K562 (cell line): ENCODE results near the gene RDH11. TPM values are rescaled to one million over a fixed set of nuclear protein-coding genes. Genes with fewer than 3 reads are reported as not detected.

Source experiments
- ATAC-seq: fragments of 200-7000 bp; cut with Tn5 transposase; 3 replicates; pipeline ENCODE4 v1.9.1; 2020; ENCODE audit warnings: moderate library complexity
- BruUV-seq: library from RNA; stranded (reverse); fragments of 400-500 nt; replicated peaks from 2 replicates; lab custom pipeline; 2021; lab: Mats Ljungman, UMichigan
- CTCF ChIA-PET: fragments of 300-600 bp; formaldehyde crosslinking; extraction: SDS; loops from one replicate; lab custom pipeline; 2021; ENCODE audit warnings: low intra/inter-chr PET ratio; lab: Yijun Ruan, JAX
- POLR2A ChIA-PET: fragments of 300-600, 350-650 bp; sonication (Branson Sonifier 250); formaldehyde crosslinking; extraction: SDS; loops from one replicate; lab custom pipeline; 2021; ENCODE audit warnings: antibody characterized with exemption, inconsistent platforms; lab: Yijun Ruan, JAX
- DNase-seq, 4 experiments: peaks; one replicate each; pipeline versions ENCODE4 v3.0.0 to v3.0.0-alpha.2; 2011 to 2018; ENCODE audit warnings: low spot score in 3 of 4, mixed read lengths in 3 of 4; ENCODE audit errors: extremely low read depth in 1 of 4
- FAIRE-seq: peaks from 2 replicates; lab custom pipeline; 2011; peaks lifted over from hg19 to GRCh38; lab: Jason Lieb, UNC
- H2AFZ ChIP-seq: 2 replicates; pipeline ENCODE4 v1.6.0; 2011; ENCODE audit warnings: low read depth, low read length, control low read depth, inconsistent platforms
- H3K27ac ChIP-seq: fragments of 200-600 bp; 3 replicates; pipeline ENCODE4 v1.8.0; 2011; ENCODE audit warnings: low read depth, mild to moderate bottlenecking, control low read depth, inconsistent platforms, low read length, moderate library complexity, mixed read lengths; ENCODE audit errors: extremely low read depth
- H3K27me3 ChIP-seq, 2 experiments: fragments of 300-600 bp in 1 of 2; 2 replicates in 1 of 2; 3 replicates in 1 of 2; pipeline versions ENCODE4 v1.6.0 to v1.8.0; 2011; ENCODE audit warnings: inconsistent platforms in 2 of 2, low read length in 2 of 2, mild to moderate bottlenecking in 1 of 2, mixed read lengths in 1 of 2, moderate library complexity in 1 of 2; ENCODE audit not compliant: control insufficient read depth in 2 of 2, insufficient read depth in 2 of 2
- H3K36me3 ChIP-seq: fragments of 300-600 bp; 3 replicates; pipeline ENCODE4 v1.8.0; 2011; ENCODE audit warnings: mild to moderate bottlenecking, low read length, inconsistent platforms; ENCODE audit not compliant: control insufficient read depth, insufficient read depth
- H3K4me1 ChIP-seq, 2 experiments: fragments of 200-600 bp in 1 of 2; replicated peaks in 1 of 2; 2 replicates in 1 of 2; 3 replicates in 1 of 2; pipeline versions ENCODE4 v1.5.1 to v1.8.0; 2011; ENCODE audit warnings: inconsistent platforms in 2 of 2, low read length in 2 of 2, mild to moderate bottlenecking in 1 of 2, mixed read lengths in 1 of 2, moderate library complexity in 1 of 2; ENCODE audit not compliant: control insufficient read depth in 2 of 2, insufficient read depth in 2 of 2
- H3K4me2 ChIP-seq: 2 replicates; pipeline ENCODE4 v1.6.1; 2011; ENCODE audit warnings: low read length, control low read depth, inconsistent platforms, mixed read lengths; ENCODE audit not compliant: insufficient read depth
- H3K4me3 ChIP-seq: fragments of 200-600 bp; sonication (generic), shearing (Covaris generic); 2 replicates; pipeline ENCODE4 v1.5.1; 2016; ENCODE audit warnings: control low read depth, inconsistent platforms
- H3K79me2 ChIP-seq: fragments of 200-600 bp; 3 replicates; pipeline ENCODE4 v1.8.0; 2011; ENCODE audit warnings: low read length, inconsistent platforms; ENCODE audit not compliant: control insufficient read depth, insufficient read depth
- H3K9ac ChIP-seq, 2 experiments: 2 replicates each; pipeline versions ENCODE4 v1.6.0 to v1.6.1; 2011; ENCODE audit warnings: low read depth in 2 of 2, low read length in 2 of 2, control low read depth in 1 of 2, inconsistent platforms in 1 of 2, mild to moderate bottlenecking in 1 of 2, mixed read lengths in 1 of 2; ENCODE audit not compliant: insufficient read depth in 1 of 2
- H3K9me1 ChIP-seq: one replicate; pipeline ENCODE4 v1.6.0; 2011; ENCODE audit warnings: inconsistent platforms, mild to moderate bottlenecking, low read length, moderate library complexity; ENCODE audit not compliant: control insufficient read depth, insufficient read depth
- H3K9me3 ChIP-seq: replicated peaks from 2 replicates; pipeline ENCODE4 v1.5.1; 2011; ENCODE audit warnings: low read depth, low read length, inconsistent platforms; ENCODE audit not compliant: control insufficient read depth, insufficient read depth
- H4K20me1 ChIP-seq: replicated peaks from 2 replicates; pipeline ENCODE4 v1.6.1; 2011; ENCODE audit warnings: low read length, inconsistent platforms, mixed read lengths; ENCODE audit not compliant: control insufficient read depth, insufficient read depth
- MECOM ChIP-seq: fragments of 250-450 bp; sonication (Bioruptor Pico); IDR thresholded peaks from 2 replicates; pipeline ENCODE4 v1.8.0; 2022; ENCODE audit warnings: inconsistent platforms
- ZNF384 ChIP-seq: IDR thresholded peaks from 2 replicates; pipeline ENCODE4 v1.6.1; 2012; ENCODE audit warnings: low read depth, low read length, improper control_type of control experiment
- ZNF551 ChIP-seq: fragments of 250-450 bp; sonication (Bioruptor Pico); IDR thresholded peaks from 2 replicates; pipeline ENCODE4 v1.5.0; 2021; ENCODE audit warnings: mild to moderate bottlenecking, moderate library complexity
- ZNF584 ChIP-seq: fragments of 200-800 bp; sonication (Bioruptor generic); IDR thresholded peaks from 2 replicates; pipeline ENCODE4 v1.6.1; 2016; ENCODE audit warnings: low read depth, mild to moderate bottlenecking, missing genetic modification characterization, missing compliant biosample characterization
- ZNF778 ChIP-seq: fragments of 450-650 bp; formaldehyde crosslinking; IDR thresholded peaks from 2 replicates; pipeline ENCODE4 v1.4.0; 2020; ENCODE audit warnings: mild to moderate bottlenecking, moderate library complexity
- WGBS: fragments of 100-300 bp; shearing (Covaris generic); methylation state at CpG from one replicate; pipeline ENCODE4 v1.1.6; 2016; ENCODE audit warnings: low coverage, mixed read lengths; ENCODE audit not compliant: insufficient coverage; ENCODE audit errors: missing lambda C conversion rate; 5-methylcytosine and 5-hydroxymethylcytosine counted together
- in situ Hi-C: fragments of 300-500 bp; cut with MboI; formaldehyde crosslinking; loops from 4 replicates; pipeline ENCODE4 v1.15.0; 2018; ENCODE audit warnings: inconsistent platforms, mixed read lengths
- intact Hi-C: fragments of 100-400 bp; cut with micrococcal nuclease; formaldehyde crosslinking; loops from 2 replicates; pipeline ENCODE4 v1.14.2; 2022
- polyA plus RNA-seq, 8 experiments: library from polyadenylated mRNA; depleted of rRNA in 4 of 8; stranded (reverse) in 5 of 8; unstranded in 3 of 8; fragments of >200 nt; fragmentation: Nextera tagmentation in 2 of 8; fragmentation: Illumina TruSeq in 1 of 8; extraction: Ambion mirVana in 2 of 8; extraction: Trizol in 1 of 8; gene quantifications; 2 replicates each; pipeline versions ENCODE4 v1.2.1 to v1.2.3, GENCODE V29; 2011 to 2014; ENCODE audit warnings: inconsistent platforms in 1 of 8, missing spikeins in 1 of 8
- total RNA-seq, 7 experiments: library from RNA; depleted of rRNA in 6 of 7; stranded (reverse); fragments of >200 nt in 6 of 7; fragmentation: Illumina TruSeq in 2 of 7; extraction: Trizol in 2 of 7; gene quantifications; 2 replicates each; pipeline versions ENCODE4 v1.2.1 to v1.2.3, GENCODE V29; 2011 to 2021; ENCODE audit warnings: low replicate concordance in 1 of 7
- TF ChIP-seq, protein P1 (sequence below), 2 experiments: fragments of 450-650 bp; IDR thresholded peaks; 2 replicates each; pipeline ENCODE4 v1.6.1; 2016

The RDH11 gene
- total and polyA plus RNA-seq, 9 of the 15 experiments (the other 6 are each of a cell fraction or from before 2014, with no cell fraction given) = 50.6 to 172 (median 70.5) TPM

DNA sequence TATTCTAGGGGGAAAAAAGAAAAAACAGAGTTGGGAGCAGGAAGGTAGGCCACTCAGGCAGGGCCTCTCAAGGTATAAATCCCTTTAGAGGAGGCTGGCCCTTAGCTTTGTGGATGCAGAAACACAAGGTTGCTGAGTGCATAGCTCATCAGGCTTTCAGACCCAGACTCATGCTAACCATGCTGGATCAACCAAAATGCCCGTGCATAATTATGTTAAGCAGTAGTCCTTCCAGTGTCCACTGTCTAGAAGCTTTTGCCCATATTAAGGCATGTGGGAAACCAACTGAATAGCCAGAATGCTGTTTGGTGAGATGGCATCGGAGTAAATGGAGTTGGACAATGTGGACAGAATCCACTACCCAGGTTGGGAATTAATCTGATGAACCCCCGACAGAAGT lies 56.9 kb downstream of the RDH11 start:
- DNase-seq (no peak), FAIRE-seq (no peak), ATAC-seq (no peak)
- ChIA-PET POLR2A (no interaction called here), CTCF (no interaction called here)
- peaks cover 5% of the 10 kb centered on the region; the same call in 1 of the 3 replicates for H3K36me3 ChIP-seq
- no peak overlapping the region for H2AFZ ChIP-seq
- BruUV-seq = no TSS peak
- in situ Hi-C loops (no loop called here), intact Hi-C loops (no loop called here)
- 67% methylated on average over 3 of the region's 3 CpGs for WGBS
- H3K27me3 ChIP-seq = no peaks in the 10 kb centered on the region
- no peak overlapping the region; the same call in 2 of the 3 replicates for H3K27ac ChIP-seq
- H3K4me1 ChIP-seq = peaks cover 0 to 46% of the 10 kb centered on the region in 2 experiments; a peak in 3 of 5 replicates
- H3K9me1 ChIP-seq = no peaks in the 10 kb centered on the region
- TF ChIP-seq ZNF584 (CRISPR knock-in tag) (no peak), ZNF551 (CRISPR knock-in tag) (no peak), MECOM (CRISPR knock-in tag) (no peak), ZNF384 (no peak), ZNF778 (CRISPR knock-in tag) (no peak)
- TF ChIP-seq, protein P1, sequence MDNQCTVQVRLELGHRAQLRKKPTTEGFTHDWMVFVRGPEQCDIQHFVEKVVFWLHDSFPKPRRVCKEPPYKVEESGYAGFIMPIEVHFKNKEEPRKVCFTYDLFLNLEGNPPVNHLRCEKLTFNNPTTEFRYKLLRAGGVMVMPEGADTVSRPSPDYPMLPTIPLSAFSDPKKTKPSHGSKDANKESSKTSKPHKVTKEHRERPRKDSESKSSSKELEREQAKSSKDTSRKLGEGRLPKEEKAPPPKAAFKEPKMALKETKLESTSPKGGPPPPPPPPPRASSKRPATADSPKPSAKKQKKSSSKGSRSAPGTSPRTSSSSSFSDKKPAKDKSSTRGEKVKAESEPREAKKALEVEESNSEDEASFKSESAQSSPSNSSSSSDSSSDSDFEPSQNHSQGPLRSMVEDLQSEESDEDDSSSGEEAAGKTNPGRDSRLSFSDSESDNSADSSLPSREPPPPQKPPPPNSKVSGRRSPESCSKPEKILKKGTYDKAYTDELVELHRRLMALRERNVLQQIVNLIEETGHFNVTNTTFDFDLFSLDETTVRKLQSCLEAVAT (IDR thresholded peaks at IDR 0.05) = no peak
- H3K79me2 ChIP-seq = no peaks in the 10 kb centered on the region
- no peaks in the 10 kb centered on the region for H3K9me3 ChIP-seq
- no peak overlapping the region for H3K9ac ChIP-seq
- no peak overlapping the region for H3K4me3 ChIP-seq
- H4K20me1 ChIP-seq = no peaks in the 10 kb centered on the region
- H3K4me2 ChIP-seq = no peak overlapping the region
